Sciatic nerve (tissue), 2 donors: ENCODE results near the gene GGCT. TPM values are rescaled to one million over a fixed set of nuclear protein-coding genes. Genes with fewer than 3 reads are reported as not detected.
"Not testable (repeated sequence)": the region's sequence is repeated elsewhere in the genome, so short reads cannot be mapped to it uniquely, and the experiment has no call there.

Experiments used
- ATAC-seq: fragments of 200-7000 bp; cut with Tn5 transposase; one replicate; pipeline ENCODE4 v1.9.1; 2020; ENCODE audit warnings: mild to moderate bottlenecking, moderate library complexity
- DNase-seq: peaks from one replicate; pipeline ENCODE4 v3.0.0-alpha.2; 2020; ENCODE audit warnings: low spot score
- intact Hi-C: fragments of 100-400 bp; cut with DNase I; formaldehyde crosslinking; loops from one replicate; pipeline ENCODE4 v1.14.2; 2022
- total RNA-seq: library from RNA; stranded (reverse); fragmentation: NEBNext Ultra II Directional; extraction: Animal tissue kit (Norgen Biotek cat#: 25700); gene quantifications from one replicate; pipeline ENCODE4 v1.2.1, GENCODE V29; 2021
- donor health status: DM: no; HTN: no; CAD: no.
- donor health status: DM: no; HTN: no; CAD: no.

The GGCT gene
- total RNA-seq, 1 donor from 2014 or later, result 21.4 TPM

DNA sequence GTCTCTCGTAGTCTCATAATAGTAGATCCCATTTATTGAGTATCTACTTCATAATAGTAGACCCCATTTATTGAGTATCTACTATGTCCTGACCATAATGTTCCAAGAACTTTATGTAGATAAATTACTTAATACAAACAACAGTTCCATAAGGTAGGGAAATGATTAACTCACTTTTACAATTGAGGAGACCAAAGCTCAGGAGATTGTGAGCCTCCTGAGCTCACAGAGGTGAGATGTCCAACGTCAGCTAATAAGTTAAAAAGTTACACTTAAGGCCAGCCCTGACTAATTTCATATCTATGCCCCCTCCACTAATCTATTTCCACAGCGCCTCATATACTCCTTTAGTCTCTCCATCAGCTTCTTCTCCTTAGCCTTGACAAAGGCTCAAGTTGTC lies 17.5 kb upstream of the GGCT start:
- ATAC-seq (no peak), DNase-seq (no peak)
- intact Hi-C loops, result no loop called here

- intact Hi-C loops, result no loop called here
Measured at GRCh38 chr7:30521532-30521931, 16.9 kb upstream of the GGCT start.

DNA sequence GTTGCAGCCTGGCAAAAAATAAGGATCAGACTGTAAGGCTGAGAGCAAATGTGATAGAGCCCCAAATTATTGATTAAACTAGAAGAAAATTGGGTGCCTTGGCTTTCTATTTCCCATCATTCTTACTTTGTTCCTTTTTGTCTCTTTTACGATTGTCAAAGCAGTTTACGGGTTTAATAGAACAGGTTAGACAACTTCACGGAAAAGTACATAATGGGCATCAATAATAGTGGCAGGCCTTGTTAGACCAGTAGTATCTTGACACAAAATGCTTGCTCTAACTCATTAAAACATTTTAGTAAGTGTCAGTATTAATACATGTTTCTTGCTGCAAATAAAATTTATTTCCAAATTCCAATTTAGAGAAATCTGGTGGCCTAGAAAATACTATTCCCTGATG lies 14.5 kb upstream of the GGCT start:
- no peak for ATAC-seq
- intact Hi-C loops, result no loop called here
- DNase-seq, result no peak

More at GRCh38 chr7:30521532-30521931, 16.9 kb upstream of the GGCT start:
- ATAC-seq (peak; percentile 85), DNase-seq (peak; percentile 63)

DNA sequence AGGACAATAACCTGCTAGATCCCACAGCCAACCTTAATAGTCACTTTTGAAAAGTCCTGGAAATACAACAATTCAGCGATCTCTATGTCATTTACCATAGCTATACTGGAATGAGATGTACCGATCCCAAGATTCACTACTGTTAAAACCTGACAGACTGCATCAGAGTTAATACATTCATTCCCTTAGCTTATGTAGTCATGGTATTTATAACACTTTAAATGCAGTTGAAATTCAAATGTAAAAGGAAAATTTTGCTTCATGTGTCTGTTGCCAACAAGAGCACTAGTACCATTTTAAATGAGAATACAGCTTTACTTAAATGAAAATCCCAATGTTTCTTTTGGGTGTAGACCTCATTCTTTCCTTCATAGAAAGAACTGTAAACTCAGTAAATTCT lies 11.1 kb upstream of the GGCT start:
- DNase-seq (no peak), ATAC-seq (no peak)
- intact Hi-C loops, result no loop called here

GRCh38 chr7:30514776-30515175 lies 10.1 kb upstream of the GGCT start:
- no peak for ATAC-seq
- intact Hi-C loops, result no loop called here
- DNase-seq, result no peak

DNA sequence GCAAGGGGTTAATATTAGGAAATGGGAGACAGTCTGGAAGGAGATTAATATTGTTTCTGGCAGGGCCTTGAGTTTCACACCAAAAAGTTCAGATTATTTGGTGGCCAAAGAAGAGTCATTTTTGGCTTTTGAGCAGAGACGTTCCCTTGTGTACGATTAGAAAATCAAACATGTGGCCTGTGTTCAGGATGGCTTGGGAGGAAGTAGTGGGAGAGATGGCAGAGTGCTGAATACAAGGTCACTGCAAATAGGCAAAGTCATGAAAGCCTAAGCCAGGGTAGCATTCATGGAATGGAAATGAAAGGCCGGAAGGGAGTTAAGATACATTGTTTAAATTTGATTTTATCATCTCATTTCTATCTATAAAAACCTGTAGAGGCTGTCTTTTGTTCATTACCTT lies 9.5 kb upstream of the GGCT start:
- intact Hi-C loops, result no loop called here
- ATAC-seq (peak; percentile 38), DNase-seq (no peak)

DNA sequence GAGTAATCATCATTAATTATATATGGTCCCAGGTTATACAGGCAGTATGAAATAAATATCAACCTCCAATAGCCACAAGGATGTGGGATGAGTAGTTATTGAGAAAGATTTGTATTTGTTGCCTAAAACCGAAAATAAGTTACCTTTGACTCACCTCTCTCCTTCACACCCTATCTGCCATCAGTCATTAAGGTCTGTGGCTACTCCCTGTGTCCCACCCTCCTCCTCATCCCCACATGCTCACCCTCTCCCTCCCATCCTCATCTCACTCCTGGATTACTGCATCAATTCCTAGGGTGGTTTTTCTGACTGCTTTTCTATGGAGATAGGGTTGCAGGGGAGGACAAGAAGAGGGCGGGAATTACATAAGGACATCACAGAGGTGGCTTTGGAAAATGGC lies 9.1 kb upstream of the GGCT start:
- no peak for DNase-seq
- no peak for ATAC-seq
- intact Hi-C loops, result no loop called here

GRCh38 chr7:30511973-30512662 lies 7.5 kb upstream of the GGCT start:
- intact Hi-C loops, result no loop called here
- ATAC-seq, result no peak
- DNase-seq, result no peak

DNA sequence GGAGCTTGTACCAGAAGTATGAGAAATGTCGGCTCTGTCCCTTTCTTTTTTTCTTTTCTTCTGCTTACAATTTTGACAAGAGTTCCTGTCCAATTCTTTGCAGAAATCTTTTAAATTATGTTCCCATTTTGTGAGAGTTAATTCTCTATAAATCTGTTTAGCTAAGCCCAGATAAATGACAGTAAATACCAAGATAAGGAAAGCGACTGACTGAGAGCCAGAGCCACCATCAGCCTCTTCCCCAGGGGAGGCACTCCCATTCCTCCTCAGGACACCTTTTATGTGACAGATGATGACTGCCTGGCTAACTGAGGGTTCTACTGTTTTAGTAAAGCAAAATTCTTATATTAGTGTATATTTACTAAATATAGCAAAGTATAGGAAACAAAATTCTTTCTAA lies 6.9 kb upstream of the GGCT start:
- intact Hi-C loops, result no loop called here
- no peak for DNase-seq
- ATAC-seq, result no peak

- intact Hi-C loops, result no loop called here
- ATAC-seq, result peak; percentile 63
- DNase-seq, result no peak
Measured at GRCh38 chr7:30510124-30511075, 5.8 kb upstream of the GGCT start.

DNA sequence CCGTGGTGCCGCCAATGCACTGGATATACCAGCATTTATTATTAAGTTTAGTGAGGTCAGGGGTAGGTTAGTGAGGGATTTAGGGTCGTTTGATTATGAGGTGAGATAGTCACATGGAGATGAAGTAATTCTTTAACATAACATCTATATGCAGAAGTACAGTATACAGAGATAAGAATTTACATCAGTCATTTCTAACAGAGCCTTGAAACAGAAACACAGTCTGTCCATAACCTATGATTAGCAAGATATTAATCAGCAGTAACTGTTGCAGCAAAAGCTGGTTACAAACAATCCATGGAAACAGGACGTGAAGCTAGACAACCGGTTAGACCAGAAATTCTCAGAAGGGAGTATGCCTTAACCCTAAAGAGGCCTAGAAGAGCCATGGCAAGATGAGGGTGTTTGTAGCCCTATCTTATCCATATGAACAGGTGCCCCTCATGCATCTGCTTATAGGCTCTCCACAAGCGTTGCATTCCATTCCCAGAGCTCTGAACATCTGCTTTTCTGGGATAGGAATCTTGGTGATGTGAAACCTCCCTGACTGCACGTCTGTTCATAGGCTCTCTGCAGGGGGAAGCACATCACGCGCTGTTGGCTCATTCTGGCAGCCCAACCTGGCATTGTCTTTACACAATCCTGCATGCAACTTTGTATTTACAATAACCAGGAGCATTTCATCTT lies 4.7 kb upstream of the GGCT start:
- intact Hi-C loops, result not testable (repeated sequence)

DNA sequence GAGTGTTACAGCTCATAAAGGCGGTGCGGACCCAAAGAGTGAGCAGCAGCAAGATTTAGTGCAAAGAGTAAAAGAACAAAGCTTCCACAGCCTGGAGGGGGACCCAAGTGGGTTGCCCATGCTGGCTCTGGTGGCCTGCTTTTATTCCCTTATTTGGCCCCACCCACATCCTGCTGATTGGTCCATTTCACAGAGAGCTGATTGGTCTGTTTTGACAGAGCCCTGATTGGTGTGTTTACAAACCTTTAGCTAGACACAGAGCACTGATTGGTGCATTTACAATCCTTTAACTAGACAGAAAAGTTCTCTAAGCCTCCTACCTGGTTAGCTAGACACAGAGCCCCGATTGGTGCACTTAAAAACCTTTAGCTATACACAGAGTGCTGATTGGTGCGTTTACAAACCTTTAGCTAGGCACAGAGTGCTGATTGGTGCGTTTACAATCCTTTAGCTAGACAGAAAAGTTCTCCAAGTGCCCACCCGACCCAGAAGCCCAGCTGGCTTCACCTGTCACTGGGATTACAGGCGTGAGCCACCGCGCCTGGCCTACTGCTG lies 2.8 kb upstream of the GGCT start:
- intact Hi-C loops, DNase-seq, ATAC-seq: not testable (repeated sequence)

More for the DNA sequence above, 4.7 kb upstream of the GGCT start:
- not testable (repeated sequence) for DNase-seq, ATAC-seq

- no peak for ATAC-seq
- intact Hi-C loops, result no loop called here
- DNase-seq, result no peak
Measured at GRCh38 chr7:30505174-30505697, 607 bp upstream of the GGCT start.

DNA sequence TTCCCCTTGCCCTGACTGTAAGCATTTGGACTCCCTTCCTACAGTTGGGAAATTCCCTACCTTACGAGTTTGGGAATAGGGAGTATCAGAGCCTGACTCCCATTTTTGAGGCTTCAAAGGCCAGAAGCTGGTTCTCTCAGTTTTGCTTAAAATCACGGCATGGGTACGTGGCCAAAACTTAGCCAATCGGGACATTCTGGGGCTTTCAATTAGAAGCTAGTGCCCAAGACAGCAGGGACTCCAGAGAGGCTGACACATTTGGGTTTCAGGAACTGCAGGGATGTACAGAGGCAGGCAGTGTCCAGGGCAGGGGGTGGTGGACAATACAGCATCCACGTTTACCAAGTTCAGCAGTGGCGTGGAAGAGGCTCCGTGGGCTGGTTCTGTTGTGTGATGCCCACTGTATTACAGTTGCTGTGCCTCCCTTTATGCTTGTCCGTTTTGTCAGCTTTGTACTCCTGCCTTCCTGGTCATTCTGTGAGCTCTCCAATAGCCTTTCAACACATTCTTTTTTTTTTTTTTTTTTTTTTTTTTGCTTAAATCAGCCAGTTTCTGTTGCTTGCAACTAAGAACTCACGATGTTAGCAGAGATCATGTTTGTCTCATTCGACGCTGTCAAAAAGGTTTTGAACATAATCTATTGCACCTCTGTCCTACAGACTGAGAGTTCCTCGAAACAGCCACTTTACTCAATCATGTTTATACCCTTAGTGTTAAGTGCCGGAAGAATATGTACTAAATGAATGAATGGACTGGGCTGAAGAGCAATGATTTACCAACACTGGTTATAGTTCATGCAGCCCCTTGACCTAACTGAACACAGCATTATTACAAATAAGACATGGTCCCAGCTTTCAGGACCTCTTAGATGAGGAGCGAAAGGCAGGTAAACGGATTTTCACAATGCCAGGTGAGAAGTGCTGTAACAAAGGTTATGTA lies 1.1 kb downstream of the GGCT start:
- ATAC-seq, result no peak
- DNase-seq, result no peak
- intact Hi-C loops, result no loop called here

DNA sequence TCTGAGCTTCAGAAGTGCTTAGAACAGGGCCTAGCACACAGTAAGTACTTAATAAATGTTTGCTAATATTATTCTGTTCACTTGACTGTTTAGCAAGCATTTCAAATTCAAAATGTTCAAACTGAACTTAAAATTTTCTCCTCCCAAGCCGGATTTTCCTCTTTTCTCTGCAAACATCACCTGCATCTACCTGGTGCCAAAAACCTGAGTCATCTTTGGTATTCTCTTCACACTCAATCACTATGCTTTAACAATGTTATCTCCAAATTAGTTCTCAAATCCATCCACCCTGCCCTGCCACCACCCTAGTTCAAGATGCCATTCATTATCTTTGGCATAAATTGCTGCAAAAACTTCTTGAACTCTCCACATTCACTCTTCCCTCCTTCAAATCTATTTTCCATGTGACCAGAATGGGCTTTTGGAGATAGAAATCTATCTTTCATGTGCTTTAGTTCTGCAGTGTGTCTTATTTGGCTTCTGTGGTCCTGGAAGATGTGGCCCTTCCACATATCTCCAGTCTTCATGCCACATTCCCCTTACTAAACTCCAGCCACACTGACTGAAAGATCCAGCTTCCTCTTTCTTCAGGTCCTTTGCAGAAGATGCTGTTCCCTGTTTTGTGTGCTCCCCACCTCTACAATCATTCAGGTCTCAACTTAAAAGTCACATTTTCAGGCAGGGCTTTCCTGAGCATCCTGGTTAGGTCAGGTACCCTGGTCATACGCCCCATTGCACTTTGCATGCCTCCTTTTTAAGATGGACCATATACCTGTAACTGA lies 2.0 kb downstream of the GGCT start:
- ATAC-seq, result no peak
- intact Hi-C loops, result no loop called here
- DNase-seq, result no peak

GRCh38 chr7:30501264-30501663 lies 3.4 kb downstream of the GGCT start:
- DNase-seq, result no peak
- intact Hi-C loops, result no loop called here
- ATAC-seq, result no peak

GRCh38 chr7:30493228-30493627 lies 11.4 kb downstream of the GGCT start:
- no peak for DNase-seq
- ATAC-seq, result no peak
- intact Hi-C loops, result no loop called here
